Gastrocnemius medialis (tissue), 4 donors: ENCODE results near the gene LONP2.

Experiments
- POLR2A ChIP-seq, 2 donors: fragments of 450-650 bp; IDR thresholded peaks; one replicate each; pipeline ENCODE4 v1.6.1; 2017; ENCODE audit warnings: antibody characterized with exemption in 2 of 2, mild to moderate bottlenecking in 2 of 2, moderate library complexity in 2 of 2
- TF ChIP-seq, protein P1 (sequence below), 5 experiments: fragments of 450-650 bp in 3 of 5; fragments of 200-600 bp in 2 of 5; sonication (generic) in 2 of 5; IDR thresholded peaks in 4 of 5; conservative IDR thresholded peaks in 1 of 5; 1 replicate in 4 of 5; 2 replicates in 1 of 5; pipeline ENCODE4 v1.5.1; 2016 to 2019; ENCODE audit warnings: antibody characterized with exemption in 5 of 5, mild to moderate bottlenecking in 3 of 5, moderate library complexity in 3 of 5

DNA sequence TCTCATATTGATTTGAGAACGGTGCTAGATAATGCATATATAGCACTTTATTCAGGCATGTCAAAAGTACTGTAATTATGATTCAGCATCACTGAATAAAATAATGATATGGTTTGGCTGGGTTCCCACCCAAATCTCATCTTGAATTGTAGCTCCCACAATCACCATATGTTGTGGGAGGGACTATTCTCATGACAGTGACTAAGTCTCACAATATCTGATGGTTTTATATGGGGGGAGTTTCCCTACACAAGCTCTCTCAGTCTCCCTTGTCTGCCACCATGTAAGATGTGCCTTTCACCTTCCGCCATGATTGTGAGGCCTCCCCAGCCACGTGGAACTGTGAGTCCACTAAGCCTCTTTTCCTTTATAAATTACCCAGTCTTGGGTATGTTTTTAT, 25.6 kb upstream of the LONP2 start:
- TF ChIP-seq, protein P1, sequence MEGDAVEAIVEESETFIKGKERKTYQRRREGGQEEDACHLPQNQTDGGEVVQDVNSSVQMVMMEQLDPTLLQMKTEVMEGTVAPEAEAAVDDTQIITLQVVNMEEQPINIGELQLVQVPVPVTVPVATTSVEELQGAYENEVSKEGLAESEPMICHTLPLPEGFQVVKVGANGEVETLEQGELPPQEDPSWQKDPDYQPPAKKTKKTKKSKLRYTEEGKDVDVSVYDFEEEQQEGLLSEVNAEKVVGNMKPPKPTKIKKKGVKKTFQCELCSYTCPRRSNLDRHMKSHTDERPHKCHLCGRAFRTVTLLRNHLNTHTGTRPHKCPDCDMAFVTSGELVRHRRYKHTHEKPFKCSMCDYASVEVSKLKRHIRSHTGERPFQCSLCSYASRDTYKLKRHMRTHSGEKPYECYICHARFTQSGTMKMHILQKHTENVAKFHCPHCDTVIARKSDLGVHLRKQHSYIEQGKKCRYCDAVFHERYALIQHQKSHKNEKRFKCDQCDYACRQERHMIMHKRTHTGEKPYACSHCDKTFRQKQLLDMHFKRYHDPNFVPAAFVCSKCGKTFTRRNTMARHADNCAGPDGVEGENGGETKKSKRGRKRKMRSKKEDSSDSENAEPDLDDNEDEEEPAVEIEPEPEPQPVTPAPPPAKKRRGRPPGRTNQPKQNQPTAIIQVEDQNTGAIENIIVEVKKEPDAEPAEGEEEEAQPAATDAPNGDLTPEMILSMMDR (IDR thresholded peaks at IDR 0.05 in 4 of 5, conservative IDR thresholded peaks at IDR 0.05 in 1 of 5) = no peak
- TF ChIP-seq POLR2A (IDR thresholded peaks at IDR 0.05) = no peak
